Tibial artery (tissue), 4 donors: ENCODE measurements around the gene FBXO10.

Source experiments
- DNase-seq, 2 donors: peaks; one replicate each; pipeline ENCODE4 v3.0.0-alpha.2; 2019
- H3K27ac ChIP-seq, 2 donors: fragments of 200-600 bp; sonication (generic) in 1 of 2; 1 replicate in 1 of 2; 2 replicates in 1 of 2; pipeline ENCODE4 v1.5.1; 2018 to 2019; ENCODE audit warnings: mild to moderate bottlenecking in 1 of 2
- H3K27me3 ChIP-seq, 2 donors: fragments of 200-600 bp; sonication (generic) in 1 of 2; one replicate each; pipeline versions ENCODE4 v1.5.1 to v1.6.0; 2016 to 2019
- H3K36me3 ChIP-seq, 3 donors: fragments of 200-600 bp; sonication (generic) in 2 of 3; one replicate each; pipeline ENCODE4 v1.5.1; 2016 to 2019; ENCODE audit warnings: mild to moderate bottlenecking in 2 of 3
- H3K4me1 ChIP-seq, 4 donors: fragments of 200-600 bp; sonication (generic) in 2 of 4; 1 replicate in 3 of 4; 2 replicates in 1 of 4; pipeline ENCODE4 v1.5.1; 2016 to 2019
- H3K4me3 ChIP-seq, 2 donors: fragments of 200-600 bp; sonication (generic) in 1 of 2; 1 replicate in 1 of 2; 2 replicates in 1 of 2; pipeline ENCODE4 v1.5.1; 2018 to 2019; ENCODE audit warnings: mild to moderate bottlenecking in 2 of 2
- H3K9me3 ChIP-seq, 3 donors: fragments of 200-600 bp; sonication (generic) in 1 of 3; one replicate each; pipeline ENCODE4 v1.5.1; 2016 to 2019
- CTCF ChIP-seq, 2 experiments: fragments of 200-600 bp in 1 of 2; fragments of 450-650 bp in 1 of 2; IDR thresholded peaks; one replicate each; pipeline ENCODE4 v1.5.1; 2017 to 2019; ENCODE audit warnings: antibody characterized with exemption in 2 of 2, mild to moderate bottlenecking in 1 of 2, moderate library complexity in 1 of 2
- intact Hi-C: fragments of 100-400 bp; cut with DNase I; formaldehyde crosslinking; loops from one replicate; pipeline ENCODE4 v1.15.0; 2023; ENCODE audit warnings: low total_unique reads

FBXO10 gene

GRCh38 chr9:37574241-37574721 lies 1.9 kb downstream of the FBXO10 start:
- intact Hi-C loops = loop anchor here (10.0 kb wide), 1 partner anchor 149 kb away; the partner anchor contains the start of gene GRHPR
- no peak overlapping the region for H3K4me3 ChIP-seq
- TF ChIP-seq CTCF (IDR thresholded peaks at IDR 0.05) = no peak
- no peak for DNase-seq
- H3K9me3 ChIP-seq = no peaks in the 10 kb centered on the region
- H3K4me1 ChIP-seq = peaks cover 0 to 20% (median 14%) of the 10 kb centered on the region in 4 donors
- no peaks in the 10 kb centered on the region for H3K27me3 ChIP-seq
- no peaks in the 10 kb centered on the region for H3K36me3 ChIP-seq
- no peak overlapping the region for H3K27ac ChIP-seq

GRCh38 chr9:37571282-37571681 lies 4.9 kb downstream of the FBXO10 start:
- intact Hi-C loops = loop anchor here (10.0 kb wide), 1 partner anchor 146 kb away; the partner anchor contains the start of gene GRHPR
- no peak for DNase-seq
- no peak overlapping the region for H3K4me3 ChIP-seq
- H3K36me3 ChIP-seq = no peaks in the 10 kb centered on the region
- H3K9me3 ChIP-seq = no peaks in the 10 kb centered on the region
- TF ChIP-seq CTCF (IDR thresholded peaks at IDR 0.05) = no peak
- no peaks in the 10 kb centered on the region for H3K27me3 ChIP-seq
- H3K4me1 ChIP-seq = peaks cover 0 to 15% (median 8%) of the 10 kb centered on the region in 4 donors
- no peak overlapping the region for H3K27ac ChIP-seq

GRCh38 chr9:37566716-37567115 lies 9.5 kb downstream of the FBXO10 start:
- no peak overlapping the region for H3K27ac ChIP-seq
- H3K4me1 ChIP-seq = no peaks in the 10 kb centered on the region
- DNase-seq = no peak
- intact Hi-C loops = no loop called here
- no peaks in the 10 kb centered on the region for H3K27me3 ChIP-seq
- TF ChIP-seq CTCF (IDR thresholded peaks at IDR 0.05) = no peak
- H3K36me3 ChIP-seq = no peaks in the 10 kb centered on the region
- H3K9me3 ChIP-seq = no peaks in the 10 kb centered on the region
- no peak overlapping the region for H3K4me3 ChIP-seq

- no peaks in the 10 kb centered on the region for H3K4me1 ChIP-seq
- H3K36me3 ChIP-seq = no peaks in the 10 kb centered on the region
- H3K9me3 ChIP-seq = no peaks in the 10 kb centered on the region
- H3K27ac ChIP-seq = no peak overlapping the region
- intact Hi-C loops = no loop called here
- no peak overlapping the region for H3K4me3 ChIP-seq
- H3K27me3 ChIP-seq = no peaks in the 10 kb centered on the region
- TF ChIP-seq CTCF (IDR thresholded peaks at IDR 0.05) = no peak
- no peak for DNase-seq
Observed at GRCh38 chr9:37565661-37566618, 10.2 kb downstream of the FBXO10 start.

GRCh38 chr9:37564916-37565315 lies 11.3 kb downstream of the FBXO10 start:
- DNase-seq = no peak
- intact Hi-C loops = no loop called here
- H3K36me3 ChIP-seq = no peaks in the 10 kb centered on the region
- TF ChIP-seq CTCF (IDR thresholded peaks at IDR 0.05) = no peak
- no peaks in the 10 kb centered on the region for H3K27me3 ChIP-seq
- no peaks in the 10 kb centered on the region for H3K9me3 ChIP-seq
- no peak overlapping the region for H3K4me3 ChIP-seq
- no peaks in the 10 kb centered on the region for H3K4me1 ChIP-seq
- H3K27ac ChIP-seq = no peak overlapping the region
